T-helper 2 cell treated with Interferon-gamma antibody and Interleukin-4, amounts not matched to agents 100 ng/mL and 5 ng/mL, for 36 hours (primary cell): ENCODE measurements around the gene IGF1R. TPM values are rescaled to one million over a fixed set of nuclear protein-coding genes. Genes with fewer than 3 reads are reported as not detected.

ENCODE experiments used
- intact Hi-C: fragments of 100-400 bp; cut with micrococcal nuclease; formaldehyde crosslinking; loops from one replicate; pipeline ENCODE4 v1.15.1; 2023
- total RNA-seq: library from RNA; stranded (reverse); gene quantifications from 2 replicates; pipeline ENCODE4 v1.2.3, GENCODE V29; 2022

Gene IGF1R
- total RNA-seq, 1 donor from 2014 or later = 21.3 TPM

DNA sequence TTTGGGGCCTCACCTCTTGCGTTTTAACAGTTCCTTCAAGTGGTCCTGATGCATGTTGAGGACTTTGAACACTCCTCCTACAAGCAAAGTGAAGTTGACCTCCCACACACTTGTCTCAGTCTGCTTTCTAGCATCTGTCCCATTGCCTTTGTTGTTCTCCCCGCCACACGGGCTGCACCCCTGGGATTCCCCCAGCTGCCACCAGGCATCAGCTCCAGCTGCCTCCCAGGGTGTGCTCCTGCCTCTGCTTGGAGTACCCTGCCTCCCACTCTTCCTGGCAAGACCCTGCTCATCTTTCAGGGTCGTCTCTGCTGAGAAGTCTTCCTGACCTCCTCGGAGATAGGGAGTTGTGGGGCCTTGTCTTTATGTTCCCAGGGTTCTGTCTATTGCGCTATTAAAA, 52.2 kb downstream of the IGF1R start:
- intact Hi-C loops = no loop called here

DNA sequence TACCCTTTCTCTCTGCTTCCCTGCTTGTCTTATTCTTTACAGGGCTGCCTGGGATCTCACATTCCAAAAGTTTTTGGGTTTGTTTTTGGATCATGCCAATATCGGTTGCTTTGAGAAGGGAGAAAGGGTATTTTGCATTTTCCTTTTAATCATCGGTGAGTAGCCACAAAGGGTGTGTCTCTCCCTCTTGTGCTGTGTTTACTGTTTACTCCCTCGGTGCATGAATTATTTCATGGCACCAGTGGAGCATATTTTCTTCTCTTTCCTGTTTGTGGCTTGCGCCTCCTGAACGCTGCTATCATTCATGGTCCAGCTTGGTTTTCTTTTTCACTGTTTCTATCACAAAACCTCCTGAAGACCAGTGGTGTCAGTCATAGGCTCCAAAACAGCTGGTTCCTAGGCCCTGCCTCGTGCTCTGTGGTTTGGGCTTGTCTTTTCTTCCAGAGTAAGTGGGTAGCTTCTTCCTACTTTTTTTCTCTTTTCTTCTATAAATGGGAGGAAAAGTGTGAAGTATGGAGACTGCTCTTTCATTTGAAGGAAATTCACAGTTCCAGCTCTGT, 54.9 kb downstream of the IGF1R start:
- intact Hi-C loops = no loop called here

DNA sequence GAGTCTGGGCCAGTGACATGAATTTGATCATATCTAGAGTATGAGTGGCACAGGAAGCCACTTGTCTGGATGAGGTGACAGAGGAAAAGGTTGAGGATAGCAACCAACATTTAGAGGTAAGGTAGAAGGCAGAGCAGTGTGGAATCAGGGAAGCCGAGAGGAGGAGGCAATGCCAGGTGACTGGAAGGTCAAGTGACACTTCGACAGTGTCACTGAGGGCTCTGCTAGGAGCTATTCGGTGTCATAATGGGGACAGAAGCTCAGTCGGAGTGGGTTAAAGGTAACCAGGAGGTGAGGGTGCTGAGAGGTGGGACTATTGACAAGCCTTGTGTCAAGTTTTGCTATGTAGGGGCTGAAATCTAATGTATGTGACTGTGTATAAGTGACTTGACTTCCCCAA, 56.7 kb downstream of the IGF1R start:
- intact Hi-C loops = no loop called here

DNA sequence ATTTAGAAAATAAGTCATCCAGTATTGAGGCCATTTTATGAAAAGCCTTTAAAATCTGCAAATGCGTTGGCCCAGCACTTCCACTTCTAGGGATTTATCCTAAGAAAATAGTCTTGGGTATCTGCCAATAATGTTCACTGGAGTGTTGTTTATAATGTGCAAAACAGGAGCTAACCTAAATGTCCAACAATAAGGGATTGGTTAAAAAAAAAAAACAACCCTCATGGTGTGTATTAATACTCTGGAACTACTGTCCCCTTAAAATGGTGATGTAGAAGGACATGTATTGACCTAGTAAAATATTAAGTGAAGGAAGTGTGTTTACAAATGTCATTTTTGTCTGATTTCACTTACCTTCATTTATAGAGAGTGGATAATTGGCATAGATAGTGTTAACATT, 58.0 kb downstream of the IGF1R start:
- intact Hi-C loops = no loop called here

DNA sequence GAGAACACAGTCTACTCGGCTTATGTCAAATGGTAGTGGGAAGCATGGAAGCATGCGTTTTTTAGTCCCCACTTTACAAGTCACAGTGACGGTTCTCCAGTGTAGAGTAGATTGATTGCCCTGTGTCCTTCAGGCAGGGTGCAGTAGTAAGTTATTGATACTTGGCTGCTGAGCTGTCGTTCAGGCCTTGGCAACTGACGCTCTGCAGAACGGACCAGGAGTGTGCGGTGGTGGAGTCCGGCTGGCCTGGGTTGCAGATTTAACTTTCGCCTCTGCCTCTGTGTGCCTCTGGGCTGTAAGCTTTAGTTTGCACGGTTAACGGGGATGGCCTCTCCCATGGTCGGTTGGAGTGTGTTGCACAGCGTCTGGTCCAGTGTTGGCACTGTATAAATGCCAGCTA, 58.6 kb downstream of the IGF1R start:
- intact Hi-C loops = no loop called here

DNA sequence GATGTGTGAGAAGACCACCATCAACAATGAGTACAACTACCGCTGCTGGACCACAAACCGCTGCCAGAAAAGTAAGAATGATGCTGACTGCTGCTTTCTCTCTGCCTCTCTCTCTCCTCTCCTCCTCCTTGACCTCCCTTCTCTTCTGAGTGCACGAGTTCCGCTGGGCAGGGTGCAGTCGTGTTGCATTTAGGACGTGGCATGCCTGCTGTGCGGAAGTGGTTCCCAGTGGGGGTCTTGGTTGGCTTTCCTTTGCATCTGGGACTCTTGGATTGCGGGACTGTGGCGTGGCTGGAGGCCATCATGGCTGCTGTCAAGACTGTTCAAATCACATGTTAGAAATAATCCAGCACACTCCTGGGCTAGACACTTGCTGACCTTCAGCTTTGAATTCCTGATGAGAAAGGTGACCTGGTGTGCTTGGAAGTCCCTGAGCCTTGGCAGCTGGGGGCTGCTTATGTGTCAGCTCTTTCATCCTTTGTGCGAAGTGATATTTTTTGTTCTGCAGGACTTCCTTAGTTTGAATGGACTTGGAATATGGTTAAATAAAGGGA, 59.8 kb downstream of the IGF1R start:
- intact Hi-C loops = no loop called here

DNA sequence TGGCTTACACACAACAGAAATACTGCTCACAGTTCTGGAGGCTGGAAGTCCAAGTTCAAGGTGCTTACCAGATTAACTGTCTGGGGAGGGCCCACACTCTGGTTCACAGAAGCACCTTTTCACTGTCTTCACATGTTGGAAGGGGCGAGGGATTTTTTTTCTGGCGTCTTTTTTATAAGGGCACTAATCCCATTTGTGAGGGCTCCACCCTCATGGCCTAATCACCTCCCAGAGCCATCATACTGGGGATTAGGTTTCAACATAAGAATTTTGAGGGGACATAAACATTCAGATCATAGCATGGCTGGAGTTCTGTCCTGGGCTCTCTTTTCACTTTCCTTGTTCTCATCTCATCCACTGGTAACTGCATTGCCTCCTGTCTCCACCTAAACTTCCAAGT, 63.5 kb downstream of the IGF1R start:
- intact Hi-C loops = loop anchor here (10.0 kb wide), 1 partner anchor 57 kb away; no protein-coding TSS in a partner anchor

DNA sequence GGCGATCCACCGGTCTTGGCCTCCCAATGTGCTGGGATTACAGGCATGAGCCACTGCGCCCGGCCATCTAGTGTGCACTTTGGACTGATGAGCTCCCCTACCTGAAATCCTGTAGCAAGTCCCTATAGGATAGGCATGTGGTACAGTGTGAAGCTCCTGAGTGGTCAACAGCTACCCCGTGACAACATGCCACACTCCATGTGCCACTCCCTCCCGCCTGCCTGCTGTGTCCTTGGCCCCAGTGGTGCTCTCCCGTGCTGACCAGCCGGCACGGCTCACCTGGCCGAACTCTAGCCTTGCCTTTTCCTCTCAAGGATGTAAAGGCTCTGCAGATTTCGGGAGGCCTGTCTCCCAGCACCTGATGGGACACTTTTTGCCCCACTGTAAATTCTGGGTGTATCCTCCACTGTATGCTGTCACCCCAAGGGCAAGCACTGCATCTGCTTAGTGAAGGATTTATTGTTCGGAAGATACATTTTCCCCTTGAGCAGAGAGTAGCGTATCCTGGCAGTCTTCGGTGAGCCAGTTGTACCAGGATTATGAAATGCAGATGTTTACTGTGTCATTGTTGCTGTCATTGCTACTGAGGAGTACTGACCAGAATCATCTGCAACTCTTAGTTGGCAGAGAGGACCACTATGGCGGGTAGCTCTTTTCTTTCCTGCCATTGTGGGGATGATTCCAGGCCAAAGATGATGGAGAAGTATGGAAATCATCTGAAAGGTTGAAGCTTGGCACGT, 64.7 kb downstream of the IGF1R start:
- intact Hi-C loops = loop anchor here (10.0 kb wide), 1 partner anchor 58 kb away; no protein-coding TSS in a partner anchor

DNA sequence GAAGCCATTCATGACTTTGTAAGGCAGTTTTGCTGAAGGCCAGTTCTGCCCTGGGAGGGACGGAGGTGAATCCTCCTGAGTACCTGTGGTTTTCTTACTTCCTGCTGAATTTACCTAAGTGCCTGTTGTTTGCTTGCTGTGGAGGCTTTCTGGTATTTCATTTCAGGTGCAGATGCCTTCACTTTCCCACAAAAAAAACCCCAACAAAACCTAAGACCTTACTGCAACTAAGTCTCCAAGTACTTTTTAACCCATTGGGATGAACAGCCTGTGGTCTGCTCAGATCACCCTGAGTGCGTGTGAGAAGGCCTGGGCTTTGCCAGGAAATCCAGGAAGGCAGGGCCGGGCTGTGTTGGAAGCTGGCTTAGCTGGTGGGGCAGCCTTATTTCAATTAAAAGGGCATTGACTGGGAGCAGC, 65.3 kb downstream of the IGF1R start:
- intact Hi-C loops = loop anchor here (10.0 kb wide), 1 partner anchor 59 kb away; no protein-coding TSS in a partner anchor

DNA sequence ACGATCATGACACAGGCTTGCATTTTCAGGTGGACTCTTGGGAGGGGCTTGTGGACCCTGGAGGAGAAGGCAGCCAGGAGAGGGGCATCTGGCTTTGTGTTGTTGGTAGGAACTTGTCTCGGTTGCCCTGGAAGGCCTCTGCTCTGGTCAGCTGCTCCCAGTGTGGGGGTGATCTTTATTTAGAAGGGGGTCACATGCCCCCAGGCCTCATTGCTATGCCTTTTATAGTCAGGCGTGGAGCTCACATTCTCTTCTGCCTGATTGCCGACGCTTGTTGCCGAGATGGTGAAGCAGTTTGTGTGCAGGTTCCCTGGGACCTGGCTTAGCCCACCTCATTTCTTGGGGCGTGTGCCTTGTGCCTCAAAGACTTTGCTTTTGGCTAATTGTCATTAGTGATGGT, 66.6 kb downstream of the IGF1R start:
- intact Hi-C loops = loop anchor here (10.0 kb wide), 1 partner anchor 60 kb away; no protein-coding TSS in a partner anchor

DNA sequence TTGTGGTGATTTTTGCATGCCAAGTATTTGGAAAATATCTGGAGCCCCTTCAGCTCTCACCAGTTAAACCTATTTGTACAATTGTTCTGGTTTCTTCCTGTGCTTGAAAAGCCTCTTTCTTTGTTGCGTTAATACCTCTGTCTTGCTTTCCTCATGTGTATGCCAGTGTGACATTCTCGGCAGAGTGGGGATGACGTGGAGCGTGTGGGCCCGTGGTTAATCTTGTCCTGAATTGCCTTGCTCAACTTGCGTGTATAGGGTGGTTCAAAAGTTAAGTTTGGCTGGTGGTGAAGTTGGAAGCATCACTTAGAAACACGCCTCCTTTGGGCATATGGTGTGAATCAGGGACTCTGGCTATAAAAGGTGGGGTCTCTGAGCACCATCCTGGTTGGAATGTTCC, 67.1 kb downstream of the IGF1R start:
- intact Hi-C loops = loop anchor here (10.0 kb wide), 1 partner anchor 61 kb away; no protein-coding TSS in a partner anchor

DNA sequence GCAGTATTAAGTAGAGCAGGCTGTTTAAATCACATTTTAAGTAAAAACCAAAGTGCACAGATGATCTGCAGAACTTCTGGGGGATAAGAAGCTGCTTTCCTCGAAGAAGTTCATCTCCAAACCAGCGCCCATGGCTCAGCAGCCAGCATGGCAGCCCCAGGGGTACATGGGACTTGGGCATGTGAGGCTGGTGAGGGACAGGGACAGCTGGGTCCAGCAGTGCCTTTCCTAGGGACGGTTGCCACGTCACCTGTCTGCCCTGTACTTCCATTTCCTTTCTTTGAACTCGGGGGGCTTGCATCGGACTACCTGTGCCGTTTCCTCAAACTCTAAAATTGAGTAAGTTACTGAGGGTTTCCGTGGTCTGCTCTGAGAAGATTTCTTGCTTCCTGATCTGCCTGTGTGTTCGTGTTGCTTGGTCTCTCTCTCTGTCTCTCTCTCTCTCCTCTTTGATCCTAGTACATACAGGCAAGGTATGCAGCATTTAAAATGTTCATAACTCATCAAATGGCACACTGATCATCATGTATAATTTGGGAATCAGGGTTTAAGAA, 67.6 kb downstream of the IGF1R start:
- intact Hi-C loops = loop anchor here (10.0 kb wide), 1 partner anchor 61 kb away; no protein-coding TSS in a partner anchor

DNA sequence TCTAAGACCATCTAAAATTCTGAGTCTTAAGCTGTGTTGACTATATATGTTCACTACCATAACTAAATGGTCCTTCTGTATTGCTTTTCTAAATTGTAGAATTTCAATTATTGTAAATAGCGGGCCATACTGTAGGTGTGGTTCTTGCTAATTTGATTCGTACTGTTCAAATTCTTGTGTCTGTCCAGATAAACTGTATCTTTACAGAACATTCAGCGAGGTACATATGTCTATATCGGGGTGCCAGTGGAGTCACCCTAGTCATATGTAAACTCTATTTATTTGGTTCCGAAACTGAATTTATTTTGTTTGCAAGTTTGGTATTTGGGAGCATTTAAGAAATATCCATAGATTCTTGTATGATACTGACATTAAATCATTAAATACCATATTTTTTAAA, 69.0 kb downstream of the IGF1R start:
- intact Hi-C loops = loop anchor here (10.0 kb wide), 1 partner anchor 63 kb away; no protein-coding TSS in a partner anchor

DNA sequence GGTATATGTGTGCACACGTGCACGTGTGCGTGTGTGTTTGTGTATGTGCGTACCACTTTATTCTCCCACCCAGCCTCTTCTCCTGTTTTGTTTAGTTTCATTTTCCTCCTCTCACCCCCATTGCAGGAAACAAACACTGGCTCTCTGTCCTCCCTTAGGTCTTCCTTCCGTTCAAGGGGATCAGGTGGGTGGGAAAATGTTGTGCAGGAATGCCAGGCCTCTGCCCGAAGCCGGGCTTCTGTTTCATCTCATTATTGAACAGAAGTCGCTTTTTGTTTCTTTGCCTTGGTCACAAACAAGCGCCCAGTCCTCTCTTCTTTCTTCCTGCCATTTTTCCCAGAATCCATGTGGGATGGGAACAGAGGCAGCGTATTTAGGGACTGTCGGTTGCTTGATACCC, 69.6 kb downstream of the IGF1R start:
- intact Hi-C loops = loop anchor here (10.0 kb wide), 1 partner anchor 63 kb away; no protein-coding TSS in a partner anchor

DNA sequence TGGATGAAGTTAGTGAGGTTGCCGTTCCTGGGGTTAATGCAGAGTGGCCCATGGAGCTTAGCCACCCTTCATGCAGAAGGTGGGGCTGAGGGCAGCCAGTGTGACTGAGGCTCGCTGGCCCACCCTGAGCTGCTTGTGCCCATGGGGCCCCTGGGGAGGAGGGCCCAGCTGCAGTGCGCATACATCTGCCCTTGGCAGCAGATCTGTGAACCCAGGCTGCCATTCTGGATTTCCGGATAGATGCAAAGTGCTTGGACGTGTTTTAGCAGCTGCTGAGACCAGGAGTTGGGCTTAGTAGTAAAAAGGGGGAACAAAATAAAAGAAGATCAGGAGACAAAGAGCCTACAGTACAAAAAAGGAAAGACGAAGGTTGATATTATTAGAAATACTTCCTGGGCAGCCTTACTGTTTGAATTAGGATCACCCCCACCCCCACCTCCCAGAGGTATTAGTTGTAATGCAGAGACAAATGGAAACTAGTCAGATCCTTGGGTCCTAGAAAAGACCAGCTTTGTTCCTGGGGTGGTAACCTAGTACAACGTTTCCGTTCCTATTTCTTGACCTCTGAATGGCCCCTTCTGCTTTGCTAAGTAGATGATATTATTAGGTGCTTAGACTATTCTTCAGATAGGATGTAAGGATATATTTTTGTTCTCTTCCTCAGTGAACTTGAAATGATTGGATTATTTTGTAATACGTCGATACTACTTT, 70.2 kb downstream of the IGF1R start:
- intact Hi-C loops = loop anchor here (10.0 kb wide), 1 partner anchor 64 kb away; no protein-coding TSS in a partner anchor

DNA sequence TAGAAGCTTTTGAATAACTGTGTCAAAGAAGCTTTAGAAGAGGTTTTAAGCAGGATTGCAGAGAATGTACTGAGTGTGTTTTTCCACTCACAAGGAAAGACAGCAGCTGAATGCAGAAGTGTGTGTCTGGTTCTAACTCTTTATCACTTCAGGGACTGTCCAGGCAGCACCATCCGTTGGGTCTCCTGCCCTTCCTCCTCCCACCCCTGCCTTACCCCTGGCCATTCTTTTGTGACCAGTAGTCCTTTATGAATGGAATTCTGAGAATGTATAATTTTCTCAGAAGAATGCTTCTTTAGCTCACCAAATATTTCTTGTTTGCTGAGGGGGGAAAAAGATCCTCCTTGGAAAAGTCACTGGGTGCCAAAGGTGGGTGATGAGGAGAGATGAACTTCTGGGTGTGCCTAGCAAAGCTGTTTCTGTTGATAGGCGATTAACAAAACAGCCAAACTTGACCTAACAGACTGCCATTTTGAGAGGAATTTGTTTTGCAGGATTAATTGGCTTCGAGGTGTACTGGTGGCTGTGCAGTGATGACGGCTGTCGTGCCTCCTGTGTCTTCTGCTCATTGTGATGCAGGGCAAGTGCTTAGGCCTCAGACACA, 70.9 kb downstream of the IGF1R start:
- intact Hi-C loops = loop anchor here (10.0 kb wide), 1 partner anchor 64 kb away; no protein-coding TSS in a partner anchor

DNA sequence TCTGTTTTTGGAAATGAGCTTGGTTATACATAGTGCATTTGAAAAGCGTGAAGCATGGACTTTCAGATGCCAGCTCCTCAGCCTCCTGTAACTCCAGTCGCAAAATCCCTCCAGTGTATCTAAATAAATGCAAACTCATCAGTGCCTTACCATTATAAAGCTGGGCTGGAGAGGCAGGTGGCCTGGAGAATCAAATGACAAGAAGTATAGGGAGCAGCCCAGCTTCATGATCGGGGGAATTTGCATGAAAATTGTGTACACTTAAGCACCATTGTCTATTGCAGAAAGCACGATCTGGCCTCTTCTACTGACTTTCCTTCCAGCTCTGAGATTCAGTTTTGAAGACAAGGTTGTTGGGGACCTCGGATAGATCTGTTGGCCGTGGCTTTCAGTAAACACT, 71.7 kb downstream of the IGF1R start:
- intact Hi-C loops = no loop called here

DNA sequence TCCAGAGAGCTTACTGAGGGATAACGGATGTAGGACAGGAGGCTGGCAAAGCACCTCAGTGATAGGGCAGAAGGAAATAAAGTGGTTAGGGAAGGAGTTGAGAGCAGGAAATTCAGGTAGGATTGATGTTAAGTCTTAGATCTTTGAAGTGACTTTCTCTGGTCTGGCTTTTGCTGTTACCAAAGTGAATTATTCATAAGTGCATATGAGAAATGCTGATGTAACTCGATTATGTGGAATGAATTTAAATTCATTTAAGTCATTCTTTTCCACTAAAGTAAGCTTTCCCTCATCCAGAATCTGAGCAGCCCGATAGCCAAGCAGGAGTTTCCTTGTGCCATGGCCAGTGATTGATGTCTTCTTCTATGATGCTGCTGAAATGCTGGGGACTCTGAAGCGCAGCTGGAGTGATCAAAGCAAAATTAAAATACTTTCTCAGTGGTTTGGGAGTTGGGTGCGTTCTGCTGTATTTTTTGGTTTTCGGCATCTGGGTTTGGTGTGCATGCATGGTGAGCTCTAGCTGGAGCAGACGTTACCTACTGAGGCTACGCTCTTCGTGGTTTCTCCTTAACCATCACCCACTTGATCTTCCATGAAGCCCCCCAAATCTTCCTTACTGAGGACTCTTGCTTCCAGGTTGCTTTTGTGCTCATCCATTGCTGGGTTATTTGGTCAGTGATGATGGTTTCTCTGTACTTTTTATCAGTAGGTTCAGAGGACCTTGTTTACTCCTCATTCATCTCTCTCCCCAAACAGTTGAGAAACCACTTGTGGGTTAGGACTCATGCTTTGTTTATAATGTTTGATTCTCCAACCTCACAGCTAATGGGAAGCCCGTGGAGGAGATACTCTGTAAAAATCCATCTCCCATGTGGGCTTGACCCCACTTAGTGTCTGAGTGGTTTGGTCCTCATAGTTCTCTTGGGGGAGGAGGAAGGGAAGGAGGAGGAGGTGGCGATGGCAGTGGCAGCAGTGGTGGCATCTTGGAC, 72.5 kb downstream of the IGF1R start:
- intact Hi-C loops = no loop called here

DNA sequence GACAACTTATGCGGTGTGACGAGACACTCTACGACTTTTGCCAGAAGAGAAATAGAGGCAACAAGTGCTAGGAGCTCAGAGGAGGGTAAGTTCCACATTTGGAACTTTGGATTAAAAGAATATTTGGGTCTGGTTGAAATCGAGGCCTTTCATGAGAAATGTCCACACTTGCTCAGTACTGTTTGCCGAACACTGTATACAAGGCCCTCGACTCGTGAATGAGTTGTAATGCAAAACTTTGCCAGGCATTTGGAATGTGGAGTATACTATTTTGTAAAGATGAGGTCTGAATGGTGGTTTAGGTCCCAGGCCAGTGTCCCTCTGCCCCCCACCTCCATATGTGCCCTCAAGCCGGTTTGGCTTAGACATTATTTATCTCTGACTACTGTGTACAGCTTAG, 73.9 kb downstream of the IGF1R start:
- intact Hi-C loops = no loop called here

DNA sequence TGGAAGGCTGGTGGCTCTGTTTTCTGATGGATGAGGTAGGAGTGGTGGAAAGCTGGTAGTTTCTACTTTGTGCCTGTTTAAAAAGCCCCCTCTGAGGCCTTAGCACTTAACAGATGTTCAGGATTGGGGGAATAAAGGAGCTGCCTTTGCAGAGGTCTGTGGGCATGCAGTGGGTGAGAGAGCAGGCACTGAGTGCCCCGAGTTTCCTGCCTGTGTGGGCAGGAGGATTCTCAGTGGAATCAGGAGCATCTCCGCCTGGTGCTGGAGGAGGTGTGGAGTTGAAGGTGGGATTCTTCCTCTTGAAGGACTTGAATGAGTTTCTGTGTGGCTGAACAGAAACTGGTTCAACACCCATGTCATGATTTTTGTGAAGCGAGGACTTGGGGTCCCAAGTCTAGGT, 74.3 kb downstream of the IGF1R start:
- intact Hi-C loops = no loop called here
